Keratinocyte (primary cell): ENCODE results near the gene CMTM8.

ENCODE experiments used
- CTCF ChIP-seq, 3 experiments: IDR thresholded peaks in 1 of 3; conservative IDR thresholded peaks in 1 of 3; optimal IDR thresholded peaks in 1 of 3; 2 replicates in 2 of 3; 3 replicates in 1 of 3; pipeline versions ENCODE3 to v1.5.1; 2011; ENCODE audit warnings: low read length in 3 of 3, mild to moderate bottlenecking in 3 of 3, moderate library complexity in 2 of 3, control low read depth in 1 of 3, inconsistent platforms in 1 of 3; ENCODE audit not compliant: insufficient read depth in 2 of 3; ENCODE audit errors: extremely low read depth in 1 of 3
- EZH2 ChIP-seq: IDR thresholded peaks from one replicate; pipeline ENCODE4 v1.6.1; 2012; ENCODE audit warnings: inconsistent platforms, mild to moderate bottlenecking, low read length, moderate library complexity

- TF ChIP-seq CTCF (optimal IDR thresholded peaks at IDR 0.05 in 1 of 3, IDR thresholded peaks at IDR 0.05 in 1 of 3, conservative IDR thresholded peaks at IDR 0.05 in 1 of 3; ENCODE audit: extremely low read depth in 1 of 3, insufficient read depth in 2 of 3, low read length in 3 of 3): peak in 2 of 3 experiments; percentile 31 to 43
- no peak for TF ChIP-seq EZH2
Observed at GRCh38 chr3:32240159-32240545, 1.7 kb downstream of the CMTM8 start.
